ENCODE measurements around the gene CNNM4.

- TF ChIP-seq CTCF (IDR thresholded peaks at IDR 0.05) (peak; percentile 3), EZH2 (IDR thresholded peaks at IDR 0.05) (no peak), EZH2phosphoT487 (IDR thresholded peaks at IDR 0.05) (no peak)
Observed at GRCh38 chr2:96816836-96817702, 56.4 kb downstream of the CNNM4 start.
